ENCODE results near the gene ANKRD27. TPM values are rescaled to one million over a fixed set of nuclear protein-coding genes. Genes with fewer than 3 reads are reported as not detected.
A peak's percentile ranks its signal among the peaks of the same experiment; 100 is the strongest.

The ANKRD27 gene
- total RNA-seq, 1 donor from 2014 or later, result 20.8 TPM

- Histone ChIP-seq H3K9ac (ENCODE audit: low read length) (no peak overlapping the region), H2AFZ (ENCODE audit: low read depth, low read length) (no peak overlapping the region), H4K20me1 (ENCODE audit: insufficient read depth, low read length) (no peaks in the 10 kb centered on the region), H3K27me3 (ENCODE audit: insufficient read depth, low read length) (no peaks in the 10 kb centered on the region), H3K9me3 (ENCODE audit: insufficient read depth, low read depth, low read length) (no peaks in the 10 kb centered on the region), H3K4me3 (ENCODE audit: insufficient read depth, low read depth, low read length) (no peak overlapping the region), H3K27ac (ENCODE audit: low read depth, low read length) (no peak overlapping the region), H3K79me2 (ENCODE audit: insufficient read depth, low read length) (no peaks in the 10 kb centered on the region), H3K4me2 (ENCODE audit: low read length) (no peak overlapping the region), H3K4me1 (ENCODE audit: insufficient read depth, low read length) (no peaks in the 10 kb centered on the region), H3K36me3 (ENCODE audit: insufficient read depth, low read length) (no peaks in the 10 kb centered on the region)
- no peaks in the 10 kb centered on the region for H3K4me1 Mint-ChIP-seq (ENCODE audit: low read depth, unreplicated experiment)
- TF ChIP-seq, protein P1, sequence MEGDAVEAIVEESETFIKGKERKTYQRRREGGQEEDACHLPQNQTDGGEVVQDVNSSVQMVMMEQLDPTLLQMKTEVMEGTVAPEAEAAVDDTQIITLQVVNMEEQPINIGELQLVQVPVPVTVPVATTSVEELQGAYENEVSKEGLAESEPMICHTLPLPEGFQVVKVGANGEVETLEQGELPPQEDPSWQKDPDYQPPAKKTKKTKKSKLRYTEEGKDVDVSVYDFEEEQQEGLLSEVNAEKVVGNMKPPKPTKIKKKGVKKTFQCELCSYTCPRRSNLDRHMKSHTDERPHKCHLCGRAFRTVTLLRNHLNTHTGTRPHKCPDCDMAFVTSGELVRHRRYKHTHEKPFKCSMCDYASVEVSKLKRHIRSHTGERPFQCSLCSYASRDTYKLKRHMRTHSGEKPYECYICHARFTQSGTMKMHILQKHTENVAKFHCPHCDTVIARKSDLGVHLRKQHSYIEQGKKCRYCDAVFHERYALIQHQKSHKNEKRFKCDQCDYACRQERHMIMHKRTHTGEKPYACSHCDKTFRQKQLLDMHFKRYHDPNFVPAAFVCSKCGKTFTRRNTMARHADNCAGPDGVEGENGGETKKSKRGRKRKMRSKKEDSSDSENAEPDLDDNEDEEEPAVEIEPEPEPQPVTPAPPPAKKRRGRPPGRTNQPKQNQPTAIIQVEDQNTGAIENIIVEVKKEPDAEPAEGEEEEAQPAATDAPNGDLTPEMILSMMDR (IDR thresholded peaks at IDR 0.05; ENCODE audit: insufficient read depth, low read depth, low read length), result no peak
- no peak for TF ChIP-seq EZH2 (IDR thresholded peaks at IDR 0.05; ENCODE audit: insufficient read depth, low read length)
- H3K4me3 Mint-ChIP-seq (ENCODE audit: unreplicated experiment), result no peak overlapping the region
- peaks cover 2% of the 10 kb centered on the region for H3K9me3 Mint-ChIP-seq (ENCODE audit: unreplicated experiment)
- peak overlapping the region; percentile 14 for H3K27ac Mint-ChIP-seq (ENCODE audit: unreplicated experiment)
- no peak for FAIRE-seq
- no peaks in the 10 kb centered on the region for H3K36me3 Mint-ChIP-seq (ENCODE audit: low read depth, unreplicated experiment)
- peaks cover 10% of the 10 kb centered on the region for H3K27me3 Mint-ChIP-seq (ENCODE audit: low read depth, unreplicated experiment)
- DNase-seq (ENCODE audit: low read depth), result no peak
Measured at GRCh38 chr19:32566246-32566830, 108.6 kb downstream of the ANKRD27 start.

- Histone ChIP-seq H2AFZ (ENCODE audit: low read depth, low read length) (no peak overlapping the region), H3K4me2 (ENCODE audit: low read length) (no peak overlapping the region), H3K79me2 (ENCODE audit: insufficient read depth, low read length) (no peaks in the 10 kb centered on the region), H3K27ac (ENCODE audit: low read depth, low read length) (no peak overlapping the region), H3K9ac (ENCODE audit: low read length) (no peak overlapping the region), H3K4me1 (ENCODE audit: insufficient read depth, low read length) (no peaks in the 10 kb centered on the region), H3K27me3 (ENCODE audit: insufficient read depth, low read length) (no peaks in the 10 kb centered on the region), H3K9me3 (ENCODE audit: insufficient read depth, low read depth, low read length) (no peaks in the 10 kb centered on the region), H4K20me1 (ENCODE audit: insufficient read depth, low read length) (no peaks in the 10 kb centered on the region), H3K4me3 (ENCODE audit: insufficient read depth, low read depth, low read length) (no peak overlapping the region), H3K36me3 (ENCODE audit: insufficient read depth, low read length) (no peaks in the 10 kb centered on the region)
- FAIRE-seq, result no peak
- no peaks in the 10 kb centered on the region for H3K27me3 Mint-ChIP-seq (ENCODE audit: low read depth, unreplicated experiment)
- no peak for DNase-seq (ENCODE audit: low read depth)
- TF ChIP-seq EZH2 (IDR thresholded peaks at IDR 0.05; ENCODE audit: insufficient read depth, low read length), result no peak
- TF ChIP-seq, protein P1 (IDR thresholded peaks at IDR 0.05; ENCODE audit: insufficient read depth, low read depth, low read length), result no peak
- H3K36me3 Mint-ChIP-seq (ENCODE audit: low read depth, unreplicated experiment), result no peaks in the 10 kb centered on the region
- no peak overlapping the region for H3K27ac Mint-ChIP-seq (ENCODE audit: unreplicated experiment)
- no peak overlapping the region for H3K4me3 Mint-ChIP-seq (ENCODE audit: unreplicated experiment)
- no peaks in the 10 kb centered on the region for H3K9me3 Mint-ChIP-seq (ENCODE audit: unreplicated experiment)
- H3K4me1 Mint-ChIP-seq (ENCODE audit: low read depth, unreplicated experiment), result no peaks in the 10 kb centered on the region
Measured at GRCh38 chr19:32563761-32564160, 111.2 kb downstream of the ANKRD27 start.

DNA sequence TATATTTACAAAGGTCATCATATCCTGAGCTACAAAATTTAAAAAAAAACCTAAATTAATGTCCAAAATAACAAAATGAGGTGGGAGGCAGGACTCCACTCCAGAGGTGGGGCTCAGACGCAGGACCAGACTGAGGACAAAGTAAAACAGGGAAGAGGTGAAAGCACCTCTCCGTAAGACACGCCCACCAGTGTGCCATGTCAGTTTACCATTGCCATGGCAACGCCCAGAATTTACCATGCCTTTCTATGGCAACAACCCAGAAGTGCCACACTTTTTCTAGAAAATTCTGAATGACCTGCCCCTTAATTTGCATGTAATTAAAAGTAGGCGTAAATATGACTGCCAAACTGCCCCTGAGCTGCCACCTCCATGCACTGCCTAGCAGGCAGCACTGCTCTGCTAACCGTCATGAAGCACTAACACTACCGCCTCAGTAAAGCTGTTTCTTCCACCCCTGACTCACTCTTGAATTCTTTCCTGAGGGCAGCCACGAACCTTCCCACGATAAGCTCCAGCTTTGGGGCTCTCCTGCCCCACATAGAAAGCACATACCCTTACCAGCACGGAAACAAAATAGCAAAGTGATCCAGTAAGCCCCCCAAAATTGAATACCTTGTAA is 116.3 kb downstream of the ANKRD27 start:
- Histone ChIP-seq H3K27ac (ENCODE audit: low read depth, low read length) (no peak overlapping the region), H3K9me3 (ENCODE audit: insufficient read depth, low read depth, low read length) (no peaks in the 10 kb centered on the region), H4K20me1 (ENCODE audit: insufficient read depth, low read length) (no peaks in the 10 kb centered on the region), H3K4me1 (ENCODE audit: insufficient read depth, low read length) (no peaks in the 10 kb centered on the region), H3K4me3 (ENCODE audit: insufficient read depth, low read depth, low read length) (no peak overlapping the region), H3K79me2 (ENCODE audit: insufficient read depth, low read length) (no peaks in the 10 kb centered on the region), H3K4me2 (ENCODE audit: low read length) (no peak overlapping the region), H2AFZ (ENCODE audit: low read depth, low read length) (no peak overlapping the region), H3K36me3 (ENCODE audit: insufficient read depth, low read length) (no peaks in the 10 kb centered on the region), H3K9ac (ENCODE audit: low read length) (no peak overlapping the region), H3K27me3 (ENCODE audit: insufficient read depth, low read length) (peaks cover 3% of the 10 kb centered on the region)
- Mint-ChIP-seq H3K27me3 (ENCODE audit: low read depth, unreplicated experiment) (no peaks in the 10 kb centered on the region), H3K9me3 (ENCODE audit: unreplicated experiment) (no peaks in the 10 kb centered on the region), H3K27ac (ENCODE audit: unreplicated experiment) (no peak overlapping the region), H3K4me3 (ENCODE audit: unreplicated experiment) (no peak overlapping the region), H3K4me1 (ENCODE audit: low read depth, unreplicated experiment) (no peaks in the 10 kb centered on the region), H3K36me3 (ENCODE audit: low read depth, unreplicated experiment) (no peaks in the 10 kb centered on the region)
- no peak for TF ChIP-seq EZH2 (IDR thresholded peaks at IDR 0.05; ENCODE audit: insufficient read depth, low read length)
- TF ChIP-seq, protein P1 (IDR thresholded peaks at IDR 0.05; ENCODE audit: insufficient read depth, low read depth, low read length), result no peak
- no peak for DNase-seq (ENCODE audit: low read depth)
- FAIRE-seq, result no peak

All from astrocyte (in vitro differentiated cells and primary cell).